ENCODE results near the gene LRBA.
"Not testable (repeated sequence)": the region's sequence is repeated elsewhere in the genome, so short reads cannot be mapped to it uniquely, and the experiment has no call there.

LRBA gene

DNA sequence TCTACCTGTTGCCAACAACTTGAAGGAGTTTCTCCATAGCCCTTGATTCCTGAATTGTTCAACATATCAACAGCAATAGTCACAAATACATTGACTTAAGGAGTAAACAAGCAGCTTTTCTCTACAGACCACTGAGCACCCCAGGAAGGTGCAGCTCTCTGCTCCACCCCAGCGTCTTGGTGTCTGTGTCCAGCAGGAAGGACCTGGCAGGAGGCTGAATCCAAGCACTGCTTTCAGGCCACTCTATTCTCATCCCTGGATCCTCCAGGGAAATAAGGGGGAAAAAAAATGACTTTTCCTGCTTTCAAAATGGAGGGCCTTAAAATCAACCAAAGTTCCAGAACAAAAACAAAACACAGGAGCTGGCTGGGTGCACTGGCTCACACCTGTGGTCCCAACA is 593.5 kb downstream of the LRBA start:
- DNase-seq (ENCODE audit: low read depth in 2 of 2): no peak

GRCh38 chr4:150419939-150420338 is 595.1 kb downstream of the LRBA start:
- DNase-seq (ENCODE audit: low read depth in 2 of 2): no peak

DNA sequence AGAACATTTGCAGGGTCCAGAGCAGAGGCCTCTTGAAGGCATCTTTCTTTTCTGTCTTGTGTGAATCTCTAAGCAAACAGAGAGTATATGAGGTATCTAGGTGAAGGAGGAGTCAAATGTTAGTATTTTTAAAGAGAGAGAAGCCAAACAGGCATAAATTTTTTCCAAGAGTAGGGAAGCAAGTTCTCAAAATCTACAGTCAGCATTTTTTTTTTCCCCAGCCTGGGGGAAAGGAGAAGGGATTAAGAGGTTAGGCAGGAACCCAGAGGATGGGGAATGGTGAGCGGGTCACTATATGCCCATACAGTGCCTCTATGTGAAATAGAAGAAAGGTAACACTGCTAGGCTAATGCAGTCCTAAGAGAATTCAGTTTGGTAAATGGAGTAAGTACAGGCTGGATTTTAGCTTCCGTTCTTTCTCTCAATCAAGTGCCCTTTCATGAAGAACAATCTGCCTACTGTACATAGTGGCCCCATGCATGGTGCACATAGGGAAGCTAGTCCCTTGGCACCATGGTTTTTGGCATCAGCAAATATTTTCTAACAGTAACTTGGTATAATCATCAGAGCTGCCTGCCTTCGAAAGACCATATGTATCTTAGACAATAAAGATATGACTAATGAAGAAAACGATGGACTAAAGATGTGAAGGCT is 596.2 kb downstream of the LRBA start:
- no peak for DNase-seq (ENCODE audit: low read depth in 2 of 2)

DNA sequence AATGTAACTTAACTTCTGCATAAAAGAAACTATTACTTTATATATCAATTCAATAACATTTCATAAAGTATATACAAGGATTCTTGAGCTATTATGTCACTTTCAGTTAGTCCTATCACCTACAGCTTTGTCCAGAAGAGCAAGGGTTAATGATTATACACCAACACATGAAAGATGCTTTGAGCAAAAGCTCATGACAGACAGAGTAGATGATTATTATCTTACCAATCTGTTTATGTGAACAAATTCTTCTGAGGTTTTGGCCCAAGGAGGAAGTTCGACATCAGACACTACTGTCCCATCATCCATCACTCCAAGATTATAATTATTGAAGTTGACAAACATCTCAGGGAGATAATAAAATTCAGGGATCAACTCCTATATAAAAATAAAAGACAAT is 599.9 kb downstream of the LRBA start:
- no peak for DNase-seq (ENCODE audit: low read depth in 2 of 2)

DNA sequence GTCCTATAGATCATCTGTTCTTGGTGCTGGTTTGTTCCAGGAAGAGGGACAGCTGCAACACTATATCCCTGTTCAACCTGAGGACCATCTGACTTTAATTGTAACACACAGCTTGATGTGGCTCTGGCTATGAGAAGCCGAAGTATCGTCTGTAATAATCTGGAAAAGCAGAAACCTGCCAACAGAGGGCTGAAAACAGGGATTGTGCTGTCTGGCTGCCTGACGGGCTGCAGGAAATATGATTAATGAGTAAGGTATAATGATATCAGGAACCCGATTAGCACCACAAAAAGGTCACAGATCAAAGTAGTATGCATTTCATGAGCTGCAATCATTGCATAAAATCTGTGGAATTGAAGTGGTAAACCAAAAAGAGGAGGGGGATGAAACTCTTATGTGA is 603.6 kb downstream of the LRBA start:
- DNase-seq (ENCODE audit: low read depth in 2 of 2): no peak

DNA sequence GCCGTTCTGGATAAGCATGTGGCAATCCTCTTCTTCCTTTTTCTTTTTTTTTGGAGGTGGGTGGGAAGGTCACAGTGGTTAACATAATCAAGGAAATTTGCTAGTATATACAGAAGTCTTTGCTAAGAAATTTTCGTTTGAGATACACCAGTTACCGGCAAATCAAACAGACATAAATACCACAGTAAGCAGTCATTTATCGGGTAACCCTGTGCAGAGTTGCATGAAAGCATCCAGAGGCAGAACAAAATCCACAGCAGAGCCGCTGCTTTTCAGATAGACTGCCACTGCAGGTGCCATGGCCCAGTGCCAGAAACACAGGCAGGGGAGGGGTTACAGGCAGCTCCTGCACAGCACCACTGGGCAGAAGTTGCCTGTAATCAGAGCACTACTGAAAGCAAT is 612.2 kb downstream of the LRBA start:
- DNase-seq (ENCODE audit: low read depth in 2 of 2): no peak

- DNase-seq (ENCODE audit: low read depth in 2 of 2): no peak
Observed at GRCh38 chr4:150401083-150401687, 613.9 kb downstream of the LRBA start.

DNA sequence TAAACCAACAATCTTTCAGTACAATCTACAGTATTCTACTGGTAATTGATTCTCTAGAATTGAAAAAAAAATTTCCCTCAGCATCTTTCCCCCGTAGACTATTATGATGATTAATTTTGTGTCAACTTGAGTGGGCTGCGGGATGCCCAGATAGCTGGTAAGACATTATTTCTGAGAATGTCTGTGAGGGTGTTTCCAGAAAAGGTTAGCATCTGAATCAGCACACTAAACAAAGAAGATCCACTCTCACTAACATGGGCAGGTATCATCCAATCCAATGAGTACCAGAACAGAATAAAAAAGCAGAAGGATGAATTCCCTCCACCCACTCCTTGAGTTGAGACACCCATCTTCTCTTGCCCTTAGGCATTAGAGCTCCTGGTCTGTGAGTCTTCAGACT is 619.2 kb downstream of the LRBA start:
- no peak for DNase-seq (ENCODE audit: low read depth in 2 of 2)

- DNase-seq (ENCODE audit: low read depth in 2 of 2): no peak
Observed at GRCh38 chr4:150394046-150394445, 621.0 kb downstream of the LRBA start.

DNA sequence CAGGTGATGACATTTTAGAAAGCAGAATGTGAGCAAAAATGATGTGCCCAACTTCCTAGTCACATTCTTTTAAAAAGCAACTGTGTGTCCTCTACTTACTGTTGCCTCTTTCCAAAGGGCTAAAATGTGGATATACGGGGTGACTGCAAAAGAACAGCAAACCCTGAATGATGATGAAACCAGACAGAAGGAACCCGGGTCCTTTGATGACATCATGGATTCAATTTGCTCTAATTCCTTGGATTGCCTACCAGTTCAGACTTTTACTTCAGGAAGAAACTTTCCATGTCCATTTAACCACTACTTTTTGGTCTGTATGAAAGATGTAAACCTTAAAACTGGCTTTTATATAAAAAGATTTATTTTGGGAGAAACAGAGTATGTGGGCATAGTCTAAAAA is 624.0 kb downstream of the LRBA start:
- DNase-seq (ENCODE audit: low read depth in 2 of 2): no peak

DNA sequence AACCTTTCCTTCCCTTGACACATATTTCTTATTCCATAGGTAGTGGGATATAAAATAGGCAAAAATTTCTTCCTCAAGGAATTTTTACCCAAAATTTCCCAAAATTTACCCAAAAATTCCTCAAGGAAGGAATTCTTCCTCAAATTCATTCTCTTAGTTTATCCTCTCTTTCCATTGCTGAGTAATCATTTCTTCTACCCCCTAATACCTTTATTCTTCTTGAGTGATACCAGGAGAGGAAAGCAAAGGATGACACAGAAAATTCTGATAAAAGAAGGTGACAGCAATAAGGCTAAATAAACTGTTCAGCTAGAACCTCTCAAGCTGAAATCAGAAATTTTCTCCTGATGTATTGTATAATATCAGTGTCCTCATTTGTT is 624.6 kb downstream of the LRBA start:
- no peak for DNase-seq (ENCODE audit: low read depth in 2 of 2)

GRCh38 chr4:150389896-150390530 is 625.1 kb downstream of the LRBA start:
- no peak for DNase-seq (ENCODE audit: low read depth in 2 of 2)

DNA sequence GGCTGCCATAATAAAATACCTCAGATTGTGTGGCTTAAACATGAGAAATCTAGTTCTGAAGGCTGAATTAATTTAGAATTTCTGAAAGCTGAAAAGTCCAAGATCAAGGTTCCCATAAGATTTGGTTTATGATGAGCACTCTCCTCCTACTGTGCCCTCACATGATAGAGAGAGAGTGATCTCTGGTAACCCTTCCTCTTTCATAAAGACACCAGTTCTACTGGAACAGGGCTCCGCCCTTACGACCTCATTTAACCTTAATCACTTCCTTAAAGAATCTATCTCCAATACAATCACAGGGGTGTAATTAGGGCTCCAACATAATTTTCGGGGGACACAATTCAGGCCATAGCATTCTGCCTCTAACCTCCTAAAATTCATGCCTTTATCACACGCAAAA is 627.1 kb downstream of the LRBA start:
- DNase-seq (ENCODE audit: low read depth in 2 of 2): no peak

GRCh38 chr4:150386415-150386814 is 628.7 kb downstream of the LRBA start:
- DNase-seq (ENCODE audit: low read depth in 2 of 2): not testable (repeated sequence)

GRCh38 chr4:150385606-150386005 is 629.5 kb downstream of the LRBA start:
- no peak for DNase-seq (ENCODE audit: low read depth in 2 of 2)

GRCh38 chr4:150384249-150384648 is 630.8 kb downstream of the LRBA start:
- DNase-seq (ENCODE audit: low read depth in 2 of 2): no peak

- DNase-seq (ENCODE audit: low read depth in 2 of 2): no peak
Observed at GRCh38 chr4:150382028-150382427, 633.1 kb downstream of the LRBA start.

GRCh38 chr4:150381609-150382008 is 633.5 kb downstream of the LRBA start:
- DNase-seq (ENCODE audit: low read depth in 2 of 2): no peak

DNA sequence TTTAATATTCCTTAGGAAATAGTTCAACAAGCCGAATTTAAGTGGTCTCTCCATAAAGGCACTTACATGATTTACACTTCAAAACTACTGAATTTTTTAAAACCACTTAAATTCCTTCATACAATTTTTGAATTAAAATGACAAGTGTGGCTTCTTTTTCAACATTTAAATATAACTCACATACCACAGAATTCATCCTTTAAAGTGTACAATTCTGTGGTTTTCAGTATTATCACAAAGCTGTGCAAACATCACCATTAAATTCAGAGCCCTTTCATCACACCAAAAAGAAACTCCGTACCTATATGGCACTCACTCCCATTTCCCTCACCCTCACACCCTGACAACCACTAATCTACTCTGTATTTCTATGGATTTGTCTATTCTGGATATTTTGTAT is 634.0 kb downstream of the LRBA start:
- DNase-seq (ENCODE audit: low read depth in 2 of 2): no peak

GRCh38 chr4:150379454-150379853 is 635.6 kb downstream of the LRBA start:
- DNase-seq (ENCODE audit: low read depth in 2 of 2): no peak

- DNase-seq (ENCODE audit: low read depth in 2 of 2): no peak
Observed at GRCh38 chr4:150375025-150375424, 640.1 kb downstream of the LRBA start.

- no peak for DNase-seq (ENCODE audit: low read depth in 2 of 2)
Observed at GRCh38 chr4:150371869-150372268, 643.2 kb downstream of the LRBA start.

Data from stimulated activated CD4-positive, alpha-beta T cell treated with anti-CD3 and anti-CD28 coated beads, Interleukin-1b, Interleukin-23, amount 100 ng/mL, for 1 hour (primary cell).